ENCODE measurements around the gene MMP25. TPM values are rescaled to one million over a fixed set of nuclear protein-coding genes. Genes with fewer than 3 reads are reported as not detected.

Gene MMP25
- total and polyA plus RNA-seq, 10 of the 15 experiments (the other 5 are each of a cell fraction or from before 2014, with no cell fraction given): 0.03 to 0.36 (median 0.13) TPM; not detected in 1

GRCh38 chr16:3074860-3075522 is 28.6 kb downstream of the MMP25 start (continued):
- TF ChIP-seq POLR2AphosphoS2 (IDR thresholded peaks at IDR 0.05; ENCODE audit: low read depth, low read length) (no peak), ZNF687 (IDR thresholded peaks at IDR 0.05) (peak; percentile 74), STAT3 (IDR thresholded peaks at IDR 0.05; ENCODE audit: low read depth, low read length) (no peak), HDAC6 (IDR thresholded peaks at IDR 0.05; ENCODE audit: unreplicated experiment) (no peak), SMAD5 (IDR thresholded peaks at IDR 0.05; ENCODE audit: low read depth) (no peak), E2F8 (IDR thresholded peaks at IDR 0.05; ENCODE audit: low read depth, partially characterized antibody) (no peak), ZNF622 (IDR thresholded peaks at IDR 0.05) (no peak), CREM (IDR thresholded peaks at IDR 0.05; ENCODE audit: low read depth) (peak; percentile 74; the same call in 1 of the 2 replicates), ZBTB4 (CRISPR knock-in tag; IDR thresholded peaks at IDR 0.05) (no peak), ZNF384 (IDR thresholded peaks at IDR 0.05; ENCODE audit: borderline replicate concordance, low read depth, low read length) (no peak), HCFC1 (IDR thresholded peaks at IDR 0.05; ENCODE audit: low read length) (no peak), E2F4 (IDR thresholded peaks at IDR 0.05; ENCODE audit: low read depth, low read length) (no peak), SREBF2 (IDR thresholded peaks at IDR 0.05; ENCODE audit: low read length) (no peak), TCF3 (IDR thresholded peaks at IDR 0.05; ENCODE audit: borderline replicate concordance, insufficient read depth, low read depth, low read length) (peak; percentile 92), NFXL1 (IDR thresholded peaks at IDR 0.05; ENCODE audit: borderline replicate concordance) (no peak), ZNF24 (IDR thresholded peaks at IDR 0.05) (peak; percentile 36; the same call in 1 of the 2 replicates), CBFB (IDR thresholded peaks at IDR 0.05; ENCODE audit: low read depth) (peak; percentile 77; the same call in 1 of the 2 replicates), USF1 (IDR thresholded peaks at IDR 0.05; ENCODE audit: borderline replicate concordance, extremely low read length, insufficient read depth, low read depth, low read length) (no peak)
